Urinary bladder (tissue), 4 donors: ENCODE data around the gene TH. TPM values are rescaled to one million over a fixed set of nuclear protein-coding genes. Genes with fewer than 3 reads are reported as not detected.
"Not testable (repeated sequence)": the region's sequence is repeated elsewhere in the genome, so short reads cannot be mapped to it uniquely, and the experiment has no call there.

Experiments used
- DNase-seq: peaks from one replicate; pipeline ENCODE4 v3.0.0-alpha.2; 2015; ENCODE audit errors: extremely low spot score
- H3K27ac ChIP-seq: one replicate; pipeline ENCODE4 v1.5.1; 2013; ENCODE audit warnings: low read depth, mild to moderate bottlenecking, moderate library complexity
- H3K36me3 ChIP-seq: one replicate; pipeline ENCODE4 v1.6.1; 2013; ENCODE audit warnings: mild to moderate bottlenecking, moderate library complexity; ENCODE audit not compliant: insufficient read depth
- H3K4me1 ChIP-seq: one replicate; pipeline ENCODE4 v1.6.1; 2013; ENCODE audit warnings: mild to moderate bottlenecking, moderate library complexity; ENCODE audit not compliant: insufficient read depth
- H3K4me3 ChIP-seq: one replicate; pipeline ENCODE4 v1.5.1; 2013; ENCODE audit warnings: low read depth, low read length
- WGBS: extraction: QIAGEN DNeasy Blood & Tissue Kit; methylation state at CpG from one replicate; pipeline ENCODE4 v1.1.7; 2013; 5-methylcytosine and 5-hydroxymethylcytosine counted together
- polyA plus RNA-seq: library from polyadenylated mRNA; stranded (reverse); fragments of 200-250 nt; gene quantifications from one replicate; pipeline ENCODE4 v1.2.3, GENCODE V29; 2013
- total RNA-seq: library from RNA; depleted of rRNA; stranded (reverse); fragments of >200 nt; gene quantifications from one replicate; pipeline ENCODE4 v1.2.3, GENCODE V29; 2014
- donor health status: healthy with polysubstance abuse.
- donor health status: healthy.

The TH gene
- total and polyA plus RNA-seq, 2 donors = 1.6 to 3.6 TPM

GRCh38 chr11:2182692-2183474 is 11.3 kb upstream of the TH start:
- no peak overlapping the region for H3K4me3 ChIP-seq
- no peaks in the 10 kb centered on the region for H3K36me3 ChIP-seq
- 78% methylated on average over 20 of the region's 20 CpGs for WGBS
- no peaks in the 10 kb centered on the region for H3K4me1 ChIP-seq
- no peak overlapping the region for H3K27ac ChIP-seq
- DNase-seq = no peak

- 72% methylated on average over 18 of the region's 18 CpGs for WGBS
- Histone ChIP-seq H3K4me3 (no peak overlapping the region), H3K4me1 (no peaks in the 10 kb centered on the region), H3K36me3 (no peaks in the 10 kb centered on the region), H3K27ac (no peak overlapping the region)
- no peak for DNase-seq
These were observed 10.5 kb upstream of the TH start for GRCh38 chr11:2182075-2182474.

GRCh38 chr11:2180789-2181370 is 9.3 kb upstream of the TH start:
- Histone ChIP-seq H3K4me1 (no peaks in the 10 kb centered on the region), H3K27ac (no peak overlapping the region), H3K36me3 (no peaks in the 10 kb centered on the region), H3K4me3 (no peak overlapping the region)
- DNase-seq = no peak
- 82% methylated on average over 11 of the region's 11 CpGs for WGBS

- Histone ChIP-seq H3K36me3 (no peaks in the 10 kb centered on the region), H3K4me1 (no peaks in the 10 kb centered on the region), H3K4me3 (no peak overlapping the region), H3K27ac (no peak overlapping the region)
- 77% methylated on average over 15 of the region's 15 CpGs for WGBS
- DNase-seq = no peak
These were observed 8.7 kb upstream of the TH start for GRCh38 chr11:2180347-2180746.

- WGBS = 79% methylated on average over 10 of the region's 10 CpGs
- H3K36me3 ChIP-seq = no peaks in the 10 kb centered on the region
- no peaks in the 10 kb centered on the region for H3K4me1 ChIP-seq
- DNase-seq = no peak
- no peak overlapping the region for H3K27ac ChIP-seq
- H3K4me3 ChIP-seq = no peak overlapping the region
These were observed 7.9 kb upstream of the TH start for GRCh38 chr11:2179516-2179915.

- no peak overlapping the region for H3K27ac ChIP-seq
- no peaks in the 10 kb centered on the region for H3K4me1 ChIP-seq
- no peak overlapping the region for H3K4me3 ChIP-seq
- 57% methylated on average over 16 of the region's 16 CpGs for WGBS
- DNase-seq = no peak
- H3K36me3 ChIP-seq = no peaks in the 10 kb centered on the region
These were observed 7.4 kb upstream of the TH start for GRCh38 chr11:2178906-2179494.

- not testable (repeated sequence) for H3K36me3 ChIP-seq, H3K27ac ChIP-seq, H3K4me3 ChIP-seq, DNase-seq, H3K4me1 ChIP-seq
- 76% methylated on average over 16 of the region's 16 CpGs for WGBS
These were observed 6.6 kb upstream of the TH start for GRCh38 chr11:2178055-2178773.

GRCh38 chr11:2177076-2177475 is 5.5 kb upstream of the TH start:
- Histone ChIP-seq H3K4me3 (no peak overlapping the region), H3K36me3 (no peaks in the 10 kb centered on the region), H3K27ac (no peak overlapping the region), H3K4me1 (no peaks in the 10 kb centered on the region)
- DNase-seq = no peak
- 41% methylated on average over 18 of the region's 18 CpGs for WGBS

GRCh38 chr11:2176389-2176900 is 4.8 kb upstream of the TH start:
- no peak overlapping the region for H3K27ac ChIP-seq
- DNase-seq = no peak
- H3K4me1 ChIP-seq = no peaks in the 10 kb centered on the region
- no peaks in the 10 kb centered on the region for H3K36me3 ChIP-seq
- H3K4me3 ChIP-seq = no peak overlapping the region
- WGBS = 94% methylated on average over 14 of the region's 14 CpGs

DNA sequence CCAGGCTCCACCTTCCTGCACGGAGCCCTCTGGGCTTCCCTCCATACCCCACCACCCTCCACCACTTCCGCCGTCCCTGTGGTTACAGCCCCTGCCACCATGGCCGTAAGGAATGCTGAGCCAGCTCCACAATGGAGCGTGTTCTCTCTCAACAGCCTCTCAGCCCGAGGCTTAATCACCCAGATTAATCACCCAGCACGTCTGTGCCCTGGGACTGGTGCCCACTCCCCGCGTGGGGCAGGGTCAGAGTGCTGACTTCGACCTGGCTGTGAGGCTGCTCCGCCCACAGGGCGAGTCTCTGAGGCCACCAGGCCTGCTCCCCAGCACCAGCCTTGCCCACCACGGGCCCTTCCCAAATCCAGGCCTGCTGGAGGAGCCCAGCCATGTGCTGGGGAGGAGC is 4.0 kb upstream of the TH start:
- DNase-seq = no peak
- no peaks in the 10 kb centered on the region for H3K36me3 ChIP-seq
- H3K4me1 ChIP-seq = no peaks in the 10 kb centered on the region
- WGBS = 58% methylated on average over 13 of the region's 13 CpGs
- H3K4me3 ChIP-seq = no peak overlapping the region
- H3K27ac ChIP-seq = no peak overlapping the region

DNA sequence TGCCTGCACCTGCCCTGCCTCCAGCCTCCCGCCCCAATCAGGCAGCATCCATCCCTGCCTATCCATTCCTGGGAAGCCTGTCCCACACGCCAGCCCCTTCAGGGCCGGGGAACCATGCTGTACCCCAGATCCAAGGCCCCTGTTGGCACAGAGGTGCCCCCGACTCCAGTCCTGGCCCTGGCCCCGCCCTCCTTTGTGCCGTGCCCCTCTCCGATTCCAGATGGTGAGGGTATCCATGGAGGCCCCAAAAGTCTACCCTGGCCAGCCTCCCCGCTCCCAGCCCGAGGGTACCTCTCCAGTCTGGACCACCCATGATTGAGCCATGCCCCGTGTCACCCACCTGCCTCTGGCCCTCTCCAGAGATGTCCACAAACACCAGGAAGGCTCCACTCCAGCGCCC is 2.7 kb upstream of the TH start:
- Histone ChIP-seq H3K27ac (no peak overlapping the region), H3K36me3 (no peaks in the 10 kb centered on the region), H3K4me3 (no peak overlapping the region), H3K4me1 (no peaks in the 10 kb centered on the region)
- DNase-seq = no peak
- WGBS = 91% methylated on average over 11 of the region's 11 CpGs

DNA sequence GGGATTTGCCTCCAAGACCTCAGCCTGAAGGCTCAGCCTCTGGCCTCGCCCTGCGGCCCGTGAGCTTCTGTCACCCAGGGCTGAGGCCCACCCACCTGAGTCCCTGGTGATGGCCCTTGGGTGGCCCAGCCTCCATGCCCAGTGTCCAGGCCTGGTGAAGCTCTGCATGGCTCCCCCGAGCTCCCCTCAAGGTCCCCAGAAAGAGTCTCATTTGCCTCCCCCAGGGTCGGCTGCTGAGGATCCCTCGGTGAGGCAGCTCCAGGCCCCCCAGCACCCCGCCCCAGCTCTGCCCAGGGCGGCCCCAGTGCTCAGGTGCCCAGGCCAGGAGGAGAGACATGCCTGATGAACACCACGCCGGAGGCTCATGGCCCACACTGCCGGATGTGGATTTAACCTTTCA is 2.1 kb upstream of the TH start:
- WGBS = 78% methylated on average over 11 of the region's 11 CpGs
- H3K36me3 ChIP-seq = no peaks in the 10 kb centered on the region
- no peak overlapping the region for H3K4me3 ChIP-seq
- no peak for DNase-seq
- no peak overlapping the region for H3K27ac ChIP-seq
- H3K4me1 ChIP-seq = no peaks in the 10 kb centered on the region

GRCh38 chr11:2173150-2173693 is 1.6 kb upstream of the TH start:
- H3K27ac ChIP-seq = no peak overlapping the region
- no peaks in the 10 kb centered on the region for H3K36me3 ChIP-seq
- WGBS = 88% methylated on average over 16 of the region's 16 CpGs
- no peak overlapping the region for H3K4me3 ChIP-seq
- H3K4me1 ChIP-seq = no peaks in the 10 kb centered on the region
- DNase-seq = no peak
